KG1 (cell line): ENCODE results near the gene ADORA2B.
"Not testable (repeated sequence)": the region's sequence is repeated elsewhere in the genome, so short reads cannot be mapped to it uniquely, and the experiment has no call there.

Experiments used
- DNase-seq: peaks from one replicate; lab custom pipeline; 2025; lab: John Stamatoyannopoulos, UW

The ADORA2B gene

GRCh38 chr17:15955793-15956541 is 11.0 kb downstream of the ADORA2B start:
- DNase-seq, result no peak

GRCh38 chr17:15957206-15957605 is 12.3 kb downstream of the ADORA2B start:
- no peak for DNase-seq

- no peak for DNase-seq
Observed at GRCh38 chr17:15957608-15958307, 12.8 kb downstream of the ADORA2B start.

GRCh38 chr17:15958484-15958854 is 13.5 kb downstream of the ADORA2B start:
- DNase-seq, result no peak

- no peak for DNase-seq
Observed at GRCh38 chr17:15963670-15964110, 18.8 kb downstream of the ADORA2B start.

- DNase-seq, result no peak
Observed at GRCh38 chr17:15965528-15965927, 20.6 kb downstream of the ADORA2B start.

- no peak for DNase-seq
Observed at GRCh38 chr17:15966183-15966878, 21.4 kb downstream of the ADORA2B start.

- no peak for DNase-seq
Observed at GRCh38 chr17:15966879-15967248, 21.9 kb downstream of the ADORA2B start.

- no peak for DNase-seq
Observed at GRCh38 chr17:15967706-15968399, 22.9 kb downstream of the ADORA2B start.

- no peak for DNase-seq
Observed at GRCh38 chr17:15969463-15969862, 24.5 kb downstream of the ADORA2B start.

GRCh38 chr17:15970500-15970899 is 25.6 kb downstream of the ADORA2B start:
- DNase-seq, result no peak

- DNase-seq, result no peak
Observed at GRCh38 chr17:15971098-15971678, 26.3 kb downstream of the ADORA2B start.

GRCh38 chr17:15971882-15972281 is 27.0 kb downstream of the ADORA2B start:
- DNase-seq, result no peak

- no peak for DNase-seq
Observed at GRCh38 chr17:15972497-15972951, 27.6 kb downstream of the ADORA2B start.

GRCh38 chr17:15973016-15973415 is 28.1 kb downstream of the ADORA2B start:
- no peak for DNase-seq

GRCh38 chr17:15973834-15974233 is 28.9 kb downstream of the ADORA2B start:
- no peak for DNase-seq

- DNase-seq, result no peak
Observed at GRCh38 chr17:15977894-15978293, 33.0 kb downstream of the ADORA2B start.

- DNase-seq, result no peak
Observed at GRCh38 chr17:15978606-15979005, 33.7 kb downstream of the ADORA2B start.

- DNase-seq, result not testable (repeated sequence)
Observed at GRCh38 chr17:15979013-15979412, 34.1 kb downstream of the ADORA2B start.

GRCh38 chr17:15981208-15981607 is 36.3 kb downstream of the ADORA2B start:
- no peak for DNase-seq

GRCh38 chr17:15981646-15982580 is 37.0 kb downstream of the ADORA2B start:
- DNase-seq, result no peak
